Midbrain (tissue), 1 donor: ENCODE data around the gene NLK.
"Not testable (repeated sequence)": the region's sequence is repeated elsewhere in the genome, so short reads cannot be mapped to it uniquely, and the experiment has no call there.

ENCODE experiments used
- DNase-seq: peaks from one replicate; lab custom pipeline; 2025; lab: John Stamatoyannopoulos, UW

Gene NLK

GRCh38 chr17:28155405-28155804, 112.9 kb downstream of the NLK start:
- not testable (repeated sequence) for DNase-seq

DNA sequence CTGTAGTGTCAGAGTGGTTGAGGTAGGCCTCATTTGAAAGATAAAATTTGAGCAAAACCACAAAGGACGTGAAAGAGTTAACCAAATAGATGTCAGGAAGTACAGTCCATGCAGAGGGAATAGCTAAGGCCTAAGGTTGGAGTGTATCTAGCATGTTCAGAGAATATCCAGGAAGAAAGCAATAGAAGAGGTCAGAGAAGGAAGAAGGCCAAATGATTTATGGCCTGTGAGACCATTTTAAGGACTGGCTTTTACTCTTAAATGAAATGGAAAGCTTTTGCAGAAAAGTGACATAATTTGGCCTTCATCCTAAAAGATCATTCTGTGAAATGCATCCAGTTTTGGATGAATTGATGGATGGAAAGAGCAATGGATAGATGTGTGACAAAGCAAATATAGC, 116.5 kb downstream of the NLK start:
- DNase-seq, result no peak

DNA sequence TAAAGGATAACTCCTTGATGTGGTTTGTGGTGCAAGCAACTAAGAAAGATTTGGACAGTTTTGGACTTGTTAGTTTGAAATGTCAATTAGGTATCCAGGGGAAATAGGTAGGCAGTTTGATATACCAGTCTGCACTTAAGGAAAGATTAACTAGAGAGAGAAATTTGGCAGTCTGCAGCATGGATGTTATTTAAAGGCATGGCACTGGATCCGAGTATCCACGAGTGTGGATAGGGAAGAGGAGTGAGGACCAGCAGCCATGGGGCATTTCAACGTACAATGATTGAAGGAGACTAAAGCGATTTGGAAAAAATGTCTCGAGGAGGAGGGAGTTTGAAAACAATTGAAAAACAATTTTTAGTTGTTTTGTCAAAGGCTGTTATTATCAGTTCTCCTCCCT, 117.4 kb downstream of the NLK start:
- no peak for DNase-seq

- DNase-seq, result no peak
Measured at GRCh38 chr17:28160610-28161009, 118.1 kb downstream of the NLK start.

DNA sequence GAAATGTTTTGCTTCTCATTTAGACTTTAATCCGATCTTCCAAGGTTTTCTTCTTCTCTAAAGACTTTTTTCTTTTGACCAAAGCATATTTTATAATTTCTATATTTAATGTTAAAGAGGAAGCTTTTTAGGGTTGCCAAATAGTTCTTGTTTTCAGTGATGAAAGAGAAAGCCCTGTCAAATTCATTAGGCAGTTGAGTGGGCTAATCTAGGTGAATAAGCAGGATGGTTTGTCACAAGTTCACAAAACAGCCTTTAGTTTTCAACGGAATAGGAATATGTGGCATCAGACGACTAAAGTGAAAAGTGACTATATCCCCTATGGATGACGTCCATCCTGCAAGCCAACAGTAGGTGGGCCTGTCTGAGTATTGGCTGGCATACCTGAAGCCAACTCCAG, 118.8 kb downstream of the NLK start:
- DNase-seq, result no peak

- no peak for DNase-seq
Measured at GRCh38 chr17:28166478-28166877, 124.0 kb downstream of the NLK start.

GRCh38 chr17:28169621-28170349, 127.3 kb downstream of the NLK start:
- DNase-seq, result no peak

GRCh38 chr17:28170771-28171170, 128.3 kb downstream of the NLK start:
- DNase-seq, result no peak

- DNase-seq, result no peak
Measured at GRCh38 chr17:28173031-28173561, 130.6 kb downstream of the NLK start.

- DNase-seq, result no peak
Measured at GRCh38 chr17:28173801-28174200, 131.3 kb downstream of the NLK start.

DNA sequence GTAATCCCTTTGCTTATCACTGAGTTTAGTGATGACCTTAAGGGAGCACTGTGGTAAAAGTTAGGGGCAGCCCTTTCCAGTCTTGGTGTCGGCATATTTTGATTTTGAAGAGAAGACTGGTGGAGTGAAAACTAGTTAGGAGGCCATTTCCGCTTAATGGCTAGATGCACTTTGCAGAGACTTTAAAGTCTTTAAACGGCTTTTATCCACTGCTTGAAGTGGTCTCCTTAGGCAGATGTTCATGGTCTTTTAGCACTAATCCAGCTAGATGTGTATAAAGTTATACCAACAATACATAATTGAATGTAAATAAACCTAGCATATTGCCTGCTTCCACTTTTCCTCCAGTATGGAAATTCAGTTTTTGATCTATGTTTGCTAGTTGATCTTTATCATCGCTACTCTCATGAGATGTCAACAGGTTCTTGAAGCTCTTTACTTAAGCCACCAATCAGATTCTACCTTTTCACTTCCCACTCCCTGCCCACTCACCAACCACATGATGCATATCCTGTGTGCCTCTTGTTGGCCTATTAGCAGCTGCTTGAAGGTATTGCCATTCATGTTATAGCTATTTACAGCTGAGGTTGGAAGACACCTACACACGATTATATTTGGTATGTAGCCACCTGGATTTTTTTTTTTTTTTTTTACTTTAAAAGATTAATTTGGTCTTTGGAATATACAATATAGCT, 132.0 kb downstream of the NLK start:
- no peak for DNase-seq

DNA sequence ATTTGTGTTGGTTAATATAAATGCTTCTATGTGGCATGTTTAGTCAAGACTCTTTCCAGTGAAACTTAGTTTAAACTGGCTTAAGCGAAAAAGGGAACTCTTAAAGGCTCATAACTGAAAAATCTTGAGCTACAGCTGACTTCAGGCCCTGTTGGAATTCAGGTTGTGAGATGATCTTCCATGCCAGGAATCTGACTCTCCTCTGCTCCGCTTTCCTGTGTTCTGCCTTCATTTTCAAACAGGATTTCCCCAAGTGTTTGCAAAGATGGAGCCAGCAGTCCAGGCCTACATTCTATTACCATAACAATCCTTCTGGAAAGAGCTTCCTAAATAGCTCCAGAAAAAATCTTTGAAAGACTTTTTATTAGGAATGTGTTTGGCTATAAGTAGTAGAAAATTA, 134.9 kb downstream of the NLK start:
- DNase-seq, result no peak

- no peak for DNase-seq
Measured at GRCh38 chr17:28178800-28179199, 136.3 kb downstream of the NLK start.

DNA sequence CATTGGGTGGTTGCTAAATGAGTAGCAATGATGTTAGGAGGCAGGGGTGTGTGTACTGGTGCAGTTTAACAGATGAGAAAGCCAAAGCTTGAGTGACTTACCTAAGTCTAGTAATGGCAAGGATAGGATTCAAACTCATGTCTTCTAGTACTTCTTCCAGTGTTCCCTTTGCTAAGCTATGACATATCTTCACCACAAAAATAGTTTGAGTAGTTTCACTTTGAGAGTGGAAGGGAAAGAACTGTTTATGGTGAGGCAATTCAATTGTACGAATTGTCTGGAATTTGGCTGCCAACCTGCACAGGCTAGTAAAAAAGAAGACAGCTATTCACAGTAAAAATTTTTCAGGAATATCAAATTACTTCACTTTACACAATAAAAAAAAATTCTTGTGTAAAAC, 138.0 kb downstream of the NLK start:
- DNase-seq, result no peak

DNA sequence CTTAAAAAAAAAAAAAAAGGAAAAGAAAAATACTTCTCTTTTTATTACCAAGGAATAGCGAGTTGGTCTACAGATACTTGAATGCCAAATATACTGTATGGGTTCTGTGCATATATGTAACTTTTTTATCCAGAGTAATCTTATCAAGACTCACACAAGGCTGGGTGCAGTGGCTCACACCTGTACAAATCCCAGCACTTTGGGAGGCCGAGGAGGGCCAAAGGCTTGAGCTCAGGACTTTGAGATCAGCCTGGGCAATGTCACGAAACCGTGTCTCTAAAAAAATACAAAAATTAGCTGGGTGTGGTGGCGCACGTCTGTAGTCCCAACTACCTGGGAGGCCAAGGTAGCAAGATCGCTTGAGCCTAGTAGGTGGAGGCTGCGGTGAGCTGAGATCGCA, 139.1 kb downstream of the NLK start:
- DNase-seq, result no peak

DNA sequence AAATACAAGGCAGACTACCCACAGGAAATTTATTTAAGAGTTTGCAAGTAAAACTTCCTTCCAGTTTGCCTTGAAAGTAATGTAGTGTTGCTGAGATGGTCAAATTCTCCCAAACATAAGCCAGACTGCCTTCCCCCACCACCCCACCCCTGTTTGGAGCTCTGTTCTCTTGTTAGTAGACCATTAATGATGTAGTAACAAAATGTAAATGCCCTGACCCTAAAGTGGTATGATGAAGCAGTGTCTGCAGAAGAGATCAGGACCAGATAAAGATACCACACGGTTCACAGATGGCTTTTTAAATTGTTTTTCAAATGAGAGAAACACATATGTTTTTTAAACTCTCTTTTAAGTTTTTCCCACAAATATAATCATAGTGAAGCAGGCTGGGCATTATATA, 140.1 kb downstream of the NLK start:
- no peak for DNase-seq

- no peak for DNase-seq
Measured at GRCh38 chr17:28185658-28186057, 143.2 kb downstream of the NLK start.

GRCh38 chr17:28186472-28186871, 144.0 kb downstream of the NLK start:
- not testable (repeated sequence) for DNase-seq

- no peak for DNase-seq
Measured at GRCh38 chr17:28187931-28188330, 145.5 kb downstream of the NLK start.

- DNase-seq, result no peak
Measured at GRCh38 chr17:28188841-28189263, 146.4 kb downstream of the NLK start.

GRCh38 chr17:28189667-28190066, 147.2 kb downstream of the NLK start:
- no peak for DNase-seq

GRCh38 chr17:28191018-28191417, 148.5 kb downstream of the NLK start:
- no peak for DNase-seq

DNA sequence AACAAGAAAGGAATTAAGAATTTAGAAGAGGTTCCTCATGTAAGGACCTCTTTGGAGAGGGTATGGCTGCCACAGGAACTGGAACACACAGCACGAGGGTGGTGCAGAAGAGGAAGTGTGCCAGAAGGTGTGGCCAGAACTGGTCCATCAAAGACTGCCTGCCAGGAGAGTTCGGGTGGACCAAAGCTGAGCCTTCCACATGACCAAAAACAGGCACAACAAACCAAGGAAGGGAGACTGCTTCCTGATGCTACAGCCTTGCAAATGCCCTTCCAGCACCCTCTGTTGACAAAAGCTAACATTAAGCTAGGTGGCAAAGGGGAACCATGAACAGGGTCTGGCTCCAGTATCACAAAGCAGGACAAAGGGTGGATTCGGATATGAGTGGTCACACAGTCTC, 150.8 kb downstream of the NLK start:
- peak; percentile 24 for DNase-seq
